HepG2 (cell line): ENCODE measurements around the gene GPER1. TPM values are rescaled to one million over a fixed set of nuclear protein-coding genes. Genes with fewer than 3 reads are reported as not detected.

Experiments used
- CTCF ChIP-seq: sonication (generic); formaldehyde crosslinking; IDR thresholded peaks from 2 replicates; pipeline ENCODE4 v1.5.0; 2020; ENCODE audit warnings: mild to moderate bottlenecking, missing genetic modification reagents, moderate library complexity
- DBP ChIP-seq: sonication (generic); formaldehyde crosslinking; IDR thresholded peaks from 2 replicates; pipeline ENCODE4 v1.4.0; 2020; ENCODE audit warnings: missing genetic modification reagents; ENCODE audit errors: not compliant biosample characterization
- MTA3 ChIP-seq: sonication (generic); formaldehyde crosslinking; IDR thresholded peaks from 2 replicates; pipeline ENCODE4 v1.4.0; 2020; ENCODE audit warnings: missing genetic modification reagents
- NCOA2 ChIP-seq: sonication (generic); formaldehyde crosslinking; IDR thresholded peaks from 2 replicates; pipeline ENCODE4 v1.8.0; 2022; ENCODE audit warnings: inconsistent platforms
- NFYB ChIP-seq: sonication (generic); formaldehyde crosslinking; IDR thresholded peaks from 2 replicates; pipeline ENCODE4 v1.4.0; 2020; ENCODE audit warnings: missing genetic modification reagents
- RFXANK ChIP-seq: IDR thresholded peaks from 2 replicates; pipeline ENCODE4 v1.6.1; 2016
- ZHX2 ChIP-seq, 2 experiments: sonication (generic) in 1 of 2; formaldehyde crosslinking in 1 of 2; IDR thresholded peaks; 2 replicates each; pipeline versions ENCODE4 v1.6.1 to v1.9.0; 2014 to 2022; ENCODE audit warnings: antibody characterized with exemption in 1 of 2, borderline replicate concordance in 1 of 2, inconsistent platforms in 1 of 2, low read depth in 1 of 2, missing genetic modification reagents in 1 of 2
- ZNF17 ChIP-seq: sonication (generic); formaldehyde crosslinking; IDR thresholded peaks from 2 replicates; pipeline ENCODE4 v1.5.0; 2020; ENCODE audit warnings: mild to moderate bottlenecking, missing genetic modification reagents
- ZNF333 ChIP-seq: sonication (generic); formaldehyde crosslinking; IDR thresholded peaks from 2 replicates; pipeline ENCODE4 v1.4.0; 2020; ENCODE audit warnings: mild to moderate bottlenecking, missing genetic modification reagents, borderline replicate concordance
- ZNF382 ChIP-seq: sonication (generic); formaldehyde crosslinking; IDR thresholded peaks from 2 replicates; pipeline ENCODE4 v1.5.0; 2020; ENCODE audit warnings: missing genetic modification reagents, mild to moderate bottlenecking, borderline replicate concordance
- ZNF513 ChIP-seq: sonication (generic); formaldehyde crosslinking; conservative IDR thresholded peaks from 2 replicates; pipeline ENCODE4 v1.5.0; 2020; ENCODE audit warnings: missing genetic modification reagents
- ZNF800 ChIP-seq: sonication (generic); formaldehyde crosslinking; IDR thresholded peaks from 2 replicates; pipeline ENCODE4 v1.4.0; 2020; ENCODE audit warnings: missing genetic modification reagents
- ZNF850 ChIP-seq: sonication (generic); formaldehyde crosslinking; conservative IDR thresholded peaks from 2 replicates; pipeline ENCODE4 v1.9.0; 2021; ENCODE audit warnings: mild to moderate bottlenecking, missing genetic modification reagents
- ZSCAN21 ChIP-seq: sonication (generic); formaldehyde crosslinking; IDR thresholded peaks from 2 replicates; pipeline ENCODE4 v1.8.0; 2022; ENCODE audit warnings: mild to moderate bottlenecking, missing genetic modification reagents, moderate library complexity, borderline replicate concordance
- polyA plus RNA-seq, 8 experiments: library from polyadenylated mRNA; depleted of rRNA in 3 of 8; stranded (reverse) in 7 of 8; unstranded in 1 of 8; fragments of >200 nt; fragmentation: Illumina TruSeq in 4 of 8; extraction: Trizol in 4 of 8; gene quantifications; 2 replicates each; pipeline versions ENCODE4 v1.2.1 to v1.2.3, GENCODE V29; 2011 to 2016; ENCODE audit warnings: low read depth in 4 of 8, missing spikeins in 1 of 8, mixed read lengths in 1 of 8; ENCODE audit not compliant: insufficient read depth in 1 of 8
- total RNA-seq, 5 experiments: library from RNA; depleted of rRNA; stranded (reverse); fragments of >200 nt; fragmentation: Illumina TruSeq; extraction: Trizol; gene quantifications; 2 replicates each; pipeline ENCODE4 v1.2.3, GENCODE V29; 2016; ENCODE audit warnings: low read depth in 1 of 5

GPER1 gene
- total and polyA plus RNA-seq, 2 of the 13 experiments (the other 11 are each of a cell fraction or from before 2014, with no cell fraction given), result 12.7 to 19.7 TPM

GRCh38 chr7:1101563-1102431 is 13.9 kb downstream of the GPER1 start (continued):
- peak; percentile 27; the same call in 1 of the 2 replicates for TF ChIP-seq NCOA2 (CRISPR knock-in tag)
- 0 out of 2 replicates have a peak, but pooled peaks have one; percentile 37 for TF ChIP-seq ZNF800 (CRISPR knock-in tag)
- TF ChIP-seq ZNF850 (CRISPR knock-in tag), result no peak
- TF ChIP-seq ZNF382 (CRISPR knock-in tag), result no peak
- no peak for TF ChIP-seq ZHX2 (IDR thresholded peaks at IDR 0.05; ENCODE audit: low read depth)
- TF ChIP-seq ZHX2 (CRISPR knock-in tag; IDR thresholded peaks at IDR 0.05; ENCODE audit: borderline replicate concordance), result no peak
- no peak for TF ChIP-seq DBP (CRISPR knock-in tag)
- no peak for TF ChIP-seq ZNF333 (CRISPR knock-in tag)
- no peak for TF ChIP-seq RFXANK
- no peak for TF ChIP-seq MTA3 (CRISPR knock-in tag)
- no peak for TF ChIP-seq ZNF17
- TF ChIP-seq CTCF (CRISPR knock-in tag), result no peak
- no peak for TF ChIP-seq ZNF513 (CRISPR knock-in tag)
- no peak for TF ChIP-seq NFYB
- TF ChIP-seq ZSCAN21 (CRISPR knock-in tag), result no peak
